ENCODE measurements around the gene LAMC2. TPM values are rescaled to one million over a fixed set of nuclear protein-coding genes. Genes with fewer than 3 reads are reported as not detected.

The LAMC2 gene
- total RNA-seq, 2 donors from 2014 or later = not detected

DNA sequence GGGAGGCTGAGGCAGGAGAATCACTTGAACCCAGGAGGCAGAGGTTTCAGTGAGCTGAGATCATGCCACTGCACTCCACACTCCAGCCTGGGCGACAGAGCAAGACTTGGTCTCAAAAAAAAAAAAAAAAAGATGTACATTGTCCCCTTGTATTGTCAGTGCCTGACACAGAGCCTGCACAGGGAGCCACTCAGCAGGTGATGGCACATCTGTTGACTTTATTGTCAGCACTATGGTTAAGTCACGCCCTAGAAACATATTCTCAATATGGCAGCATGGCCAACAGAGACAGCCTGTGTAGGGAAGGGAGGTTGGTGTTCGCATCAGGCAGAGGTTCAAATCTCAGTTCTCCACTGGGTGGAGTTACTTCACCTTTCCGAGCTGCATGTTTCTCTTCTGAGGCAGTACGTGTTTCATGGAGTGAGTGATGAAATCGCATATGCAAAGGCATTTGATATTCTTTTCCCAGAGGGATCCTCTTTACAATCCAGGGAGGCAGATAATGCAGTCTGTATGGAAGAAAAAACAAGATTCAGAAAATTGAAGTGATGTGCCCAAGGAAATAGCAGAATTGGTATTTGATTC, 20.6 kb downstream of the LAMC2 start:
- Mint-ChIP-seq H3K36me3 (ENCODE audit: low read depth) (no peaks in the 10 kb centered on the region), H3K27me3 (peaks cover 19% of the 10 kb centered on the region), H3K4me1 (no peaks in the 10 kb centered on the region), H3K4me3 (no peak overlapping the region), H3K27ac (no peak overlapping the region)
- no peaks in the 10 kb centered on the region for H3K9me3 ChIP-seq (ENCODE audit: control insufficient read depth, low read length, poor library complexity, severe bottlenecking)
- DNase-seq (no peak), ATAC-seq (no peak)

DNA sequence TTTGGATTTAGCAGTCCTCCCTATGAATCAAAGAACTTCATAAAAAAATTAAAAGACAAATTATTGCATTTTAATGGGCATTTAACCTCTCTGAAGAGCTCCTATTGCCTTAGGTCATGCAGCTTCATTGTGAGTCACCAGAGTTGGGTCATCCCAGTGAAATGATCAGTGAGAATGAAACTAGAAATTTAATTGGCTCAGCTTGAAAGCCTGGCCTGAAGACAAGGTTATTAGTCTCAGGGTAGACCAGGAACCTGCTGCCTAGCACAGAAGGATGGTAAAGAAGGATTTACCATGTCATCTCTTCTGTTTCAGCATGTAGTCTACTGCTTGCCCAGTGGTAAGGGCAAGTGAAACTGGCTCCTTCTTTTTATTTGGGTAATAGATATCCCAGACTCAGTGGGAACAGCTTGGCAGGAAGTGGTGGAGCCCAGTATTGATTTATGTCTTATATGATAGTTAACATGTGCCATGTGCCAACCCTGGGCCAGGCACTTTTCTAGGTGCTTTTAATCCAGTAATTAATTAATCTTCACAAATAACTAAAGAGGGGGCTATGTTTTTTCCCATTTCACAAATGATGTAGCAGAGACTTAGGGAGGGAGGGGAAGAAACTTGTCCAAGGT, 23.6 kb downstream of the LAMC2 start:
- no peak for ATAC-seq
- no peak overlapping the region for H3K4me3 Mint-ChIP-seq
- no peak overlapping the region for H3K27ac Mint-ChIP-seq

DNA sequence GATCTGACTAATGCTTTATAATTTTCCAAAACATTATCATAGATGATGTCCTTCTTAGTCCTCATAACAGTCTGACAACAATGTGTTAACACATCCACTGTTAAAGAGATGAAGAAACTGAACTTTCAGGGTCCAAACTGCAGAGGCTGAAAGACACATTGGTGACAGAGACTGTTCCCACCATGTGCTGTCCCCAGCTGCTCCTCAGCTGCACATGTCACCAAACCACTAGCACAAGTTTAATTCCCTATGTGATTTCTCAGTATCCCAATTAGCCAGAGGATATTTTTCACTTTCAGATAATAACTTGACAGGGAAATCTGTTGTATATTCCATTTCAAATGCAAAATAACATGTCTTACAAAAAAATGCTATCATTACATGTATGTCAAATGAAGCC, 24.6 kb downstream of the LAMC2 start:
- Mint-ChIP-seq H3K4me1 (no peaks in the 10 kb centered on the region), H3K4me3 (no peak overlapping the region), H3K27me3 (peaks cover 35% of the 10 kb centered on the region), H3K36me3 (ENCODE audit: low read depth) (no peaks in the 10 kb centered on the region), H3K27ac (no peak overlapping the region)
- no peak for DNase-seq
- H3K9me3 ChIP-seq (ENCODE audit: control insufficient read depth, low read length, poor library complexity, severe bottlenecking) = no peaks in the 10 kb centered on the region
- ATAC-seq = no peak

More for the DNA sequence above, 23.6 kb downstream of the LAMC2 start:
- peaks cover 40% of the 10 kb centered on the region for H3K27me3 Mint-ChIP-seq
- H3K4me1 Mint-ChIP-seq = no peaks in the 10 kb centered on the region
- DNase-seq = no peak
- no peaks in the 10 kb centered on the region for H3K9me3 ChIP-seq (ENCODE audit: control insufficient read depth, low read length, poor library complexity, severe bottlenecking)
- no peaks in the 10 kb centered on the region for H3K36me3 Mint-ChIP-seq (ENCODE audit: low read depth)

DNA sequence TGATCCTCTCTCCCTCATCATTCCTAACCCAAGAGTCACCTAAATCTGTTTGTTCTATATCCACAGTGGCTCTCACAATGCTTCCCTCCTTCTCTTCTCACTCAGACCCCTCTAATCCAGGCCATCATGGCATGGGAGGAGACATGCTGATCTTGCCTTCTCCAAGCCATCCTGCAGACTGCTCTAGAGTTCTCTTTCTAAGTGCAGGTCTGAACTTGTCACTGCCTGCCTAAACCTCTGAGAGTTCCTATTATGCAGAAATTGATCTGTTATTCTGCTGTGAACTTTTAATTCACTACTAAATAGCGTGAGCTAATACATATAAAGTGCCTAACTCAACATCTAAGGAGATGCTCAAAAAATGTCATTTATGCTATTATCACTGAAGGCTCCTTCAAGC, 26.8 kb downstream of the LAMC2 start:
- no peaks in the 10 kb centered on the region for H3K9me3 ChIP-seq (ENCODE audit: control insufficient read depth, low read length, poor library complexity, severe bottlenecking)
- no peak overlapping the region for H3K4me3 Mint-ChIP-seq
- peaks cover 41% of the 10 kb centered on the region for H3K27me3 Mint-ChIP-seq
- peaks cover 2% of the 10 kb centered on the region for H3K36me3 Mint-ChIP-seq (ENCODE audit: low read depth)
- DNase-seq (no peak), ATAC-seq (no peak)
- no peaks in the 10 kb centered on the region for H3K4me1 Mint-ChIP-seq
- no peak overlapping the region for H3K27ac Mint-ChIP-seq

DNA sequence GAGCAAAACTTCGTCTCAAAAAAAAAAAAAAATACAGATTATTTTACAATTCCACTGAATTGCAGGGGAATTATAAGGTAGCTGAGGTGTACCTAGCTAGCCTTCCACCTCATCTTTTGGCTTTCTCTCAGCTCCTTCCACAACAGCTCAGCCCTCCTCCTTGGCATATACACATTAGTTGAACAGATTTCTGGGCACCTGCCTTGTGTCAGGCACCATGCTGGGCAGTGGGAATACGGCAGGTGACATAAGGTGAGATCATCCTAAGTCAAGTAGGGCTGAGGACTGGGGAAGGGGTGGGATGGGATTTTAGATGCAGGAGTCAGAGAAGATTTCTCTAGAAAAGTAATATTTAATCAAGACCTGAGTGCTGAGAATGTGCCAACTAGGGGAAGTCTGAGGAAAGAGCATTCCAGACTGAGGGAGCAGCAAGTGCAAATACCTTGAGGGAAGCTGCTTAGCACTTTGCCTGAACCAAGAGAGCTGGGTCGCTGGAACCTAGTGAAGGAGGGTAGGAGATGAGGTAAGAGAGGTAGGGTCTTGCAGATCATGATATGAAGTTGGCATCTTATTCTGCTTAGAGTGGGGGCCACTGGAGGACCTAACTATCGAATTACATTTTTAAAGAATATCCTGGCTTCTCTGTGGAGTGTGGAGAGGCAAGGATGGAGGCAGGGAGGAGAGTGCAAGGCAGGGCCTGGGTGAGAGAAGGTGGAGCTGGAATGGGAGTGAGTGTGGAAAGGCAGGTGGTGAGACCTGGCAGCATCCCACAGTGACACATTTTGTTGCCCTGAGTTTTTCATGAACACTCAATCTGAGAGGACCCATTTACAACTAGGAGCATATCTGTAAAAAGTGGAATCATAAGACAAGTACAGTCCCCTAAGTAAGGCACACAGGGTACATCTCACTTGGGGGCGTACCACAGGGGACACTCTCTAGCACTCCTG, 28.2 kb downstream of the LAMC2 start:
- Mint-ChIP-seq H3K27me3 (peaks cover 41% of the 10 kb centered on the region), H3K4me1 (peaks cover 5% of the 10 kb centered on the region), H3K4me3 (no peak overlapping the region), H3K27ac (no peak overlapping the region), H3K36me3 (ENCODE audit: low read depth) (peaks cover 2% of the 10 kb centered on the region)
- H3K9me3 ChIP-seq (ENCODE audit: control insufficient read depth, low read length, poor library complexity, severe bottlenecking) = no peaks in the 10 kb centered on the region
- no peak for ATAC-seq
- no peak for DNase-seq

DNA sequence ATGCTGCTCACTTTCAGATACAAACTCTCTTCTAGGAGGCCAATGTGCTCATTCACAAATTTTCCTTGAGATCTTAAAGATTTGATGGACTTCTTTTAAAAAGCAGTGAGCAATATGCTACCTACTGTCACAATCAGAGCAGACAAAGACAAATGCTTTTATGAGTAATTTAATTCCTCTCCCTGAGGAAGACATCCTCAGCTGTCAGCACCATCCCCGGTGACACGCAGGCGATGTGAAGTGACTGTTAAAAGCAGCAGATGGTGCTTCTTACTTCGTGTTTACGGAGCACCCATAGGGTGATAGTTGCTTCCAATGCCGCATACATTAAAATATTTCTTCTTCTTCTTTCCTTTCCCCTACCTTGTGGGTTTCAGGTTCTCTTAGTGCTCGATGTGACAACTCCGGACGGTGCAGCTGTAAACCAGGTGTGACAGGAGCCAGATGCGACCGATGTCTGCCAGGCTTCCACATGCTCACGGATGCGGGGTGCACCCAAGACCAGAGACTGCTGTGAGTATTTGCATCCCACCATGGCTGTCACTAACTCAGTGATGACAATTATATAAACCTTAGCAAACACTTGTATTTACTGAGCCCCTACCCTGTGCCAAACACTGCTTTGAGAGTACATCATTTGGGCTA, 29.1 kb downstream of the LAMC2 start:
- ATAC-seq (no peak), DNase-seq (no peak)
- Mint-ChIP-seq H3K4me3 (no peak overlapping the region), H3K4me1 (peaks cover 12% of the 10 kb centered on the region), H3K36me3 (ENCODE audit: low read depth) (peaks cover 2% of the 10 kb centered on the region), H3K27ac (no peak overlapping the region), H3K27me3 (peaks cover 47% of the 10 kb centered on the region)
- no peaks in the 10 kb centered on the region for H3K9me3 ChIP-seq (ENCODE audit: control insufficient read depth, low read length, poor library complexity, severe bottlenecking)

DNA sequence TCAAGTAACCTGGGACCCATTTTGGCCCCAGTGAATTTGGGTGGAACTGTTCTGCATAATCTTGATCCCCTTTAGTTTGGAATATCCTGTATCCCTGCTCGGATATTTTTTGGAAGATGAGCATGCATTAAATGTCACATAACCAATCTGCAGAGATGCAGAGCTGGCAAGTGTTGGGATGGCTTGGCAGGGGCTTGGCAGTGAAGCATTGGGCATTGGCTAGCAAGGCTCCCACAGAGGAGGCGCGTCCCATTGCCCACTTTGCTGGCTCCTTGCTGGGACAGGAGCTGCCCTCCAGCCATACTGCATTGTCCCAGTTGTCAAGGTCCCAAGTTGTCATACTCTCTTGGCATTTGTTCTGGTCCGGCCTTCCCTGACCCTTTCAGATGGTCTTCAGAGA, 29.9 kb downstream of the LAMC2 start:
- peaks cover 12% of the 10 kb centered on the region for H3K4me1 Mint-ChIP-seq
- H3K4me3 Mint-ChIP-seq = no peak overlapping the region
- DNase-seq = no peak
- H3K36me3 Mint-ChIP-seq (ENCODE audit: low read depth) = peaks cover 2% of the 10 kb centered on the region
- H3K27ac Mint-ChIP-seq = no peak overlapping the region
- no peaks in the 10 kb centered on the region for H3K9me3 ChIP-seq (ENCODE audit: control insufficient read depth, low read length, poor library complexity, severe bottlenecking)
- H3K27me3 Mint-ChIP-seq = peaks cover 43% of the 10 kb centered on the region
- ATAC-seq = no peak

DNA sequence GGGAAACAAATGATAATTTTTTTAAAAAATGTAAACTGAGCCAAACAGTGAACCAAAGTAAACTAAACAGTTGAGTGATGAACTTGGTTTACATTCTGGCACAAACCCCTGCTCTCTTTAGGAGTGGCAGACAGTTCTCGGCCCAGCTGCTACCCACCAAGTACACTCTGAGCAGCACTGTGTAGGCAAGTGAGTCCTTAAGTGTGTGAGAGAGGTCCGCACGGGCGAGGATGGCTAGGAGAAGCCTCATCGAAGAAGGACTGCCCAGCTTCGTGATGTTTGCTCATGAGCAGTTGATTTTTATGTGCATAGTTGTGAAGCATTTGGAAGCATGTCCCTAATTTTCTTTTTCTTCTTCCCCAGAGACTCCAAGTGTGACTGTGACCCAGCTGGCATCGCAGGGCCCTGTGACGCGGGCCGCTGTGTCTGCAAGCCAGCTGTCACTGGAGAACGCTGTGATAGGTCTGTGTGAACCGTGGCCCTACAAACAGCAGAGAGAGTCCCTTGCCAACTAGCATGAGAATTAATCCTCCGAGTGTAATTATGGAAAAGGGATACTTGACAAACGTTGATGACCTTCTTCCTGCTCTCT, 32.1 kb downstream of the LAMC2 start:
- Mint-ChIP-seq H3K36me3 (ENCODE audit: low read depth) (peaks cover 2% of the 10 kb centered on the region), H3K27me3 (peaks cover 30% of the 10 kb centered on the region), H3K27ac (no peak overlapping the region), H3K4me1 (peaks cover 12% of the 10 kb centered on the region), H3K4me3 (no peak overlapping the region)
- DNase-seq (no peak), ATAC-seq (no peak)
- no peaks in the 10 kb centered on the region for H3K9me3 ChIP-seq (ENCODE audit: control insufficient read depth, low read length, poor library complexity, severe bottlenecking)

DNA sequence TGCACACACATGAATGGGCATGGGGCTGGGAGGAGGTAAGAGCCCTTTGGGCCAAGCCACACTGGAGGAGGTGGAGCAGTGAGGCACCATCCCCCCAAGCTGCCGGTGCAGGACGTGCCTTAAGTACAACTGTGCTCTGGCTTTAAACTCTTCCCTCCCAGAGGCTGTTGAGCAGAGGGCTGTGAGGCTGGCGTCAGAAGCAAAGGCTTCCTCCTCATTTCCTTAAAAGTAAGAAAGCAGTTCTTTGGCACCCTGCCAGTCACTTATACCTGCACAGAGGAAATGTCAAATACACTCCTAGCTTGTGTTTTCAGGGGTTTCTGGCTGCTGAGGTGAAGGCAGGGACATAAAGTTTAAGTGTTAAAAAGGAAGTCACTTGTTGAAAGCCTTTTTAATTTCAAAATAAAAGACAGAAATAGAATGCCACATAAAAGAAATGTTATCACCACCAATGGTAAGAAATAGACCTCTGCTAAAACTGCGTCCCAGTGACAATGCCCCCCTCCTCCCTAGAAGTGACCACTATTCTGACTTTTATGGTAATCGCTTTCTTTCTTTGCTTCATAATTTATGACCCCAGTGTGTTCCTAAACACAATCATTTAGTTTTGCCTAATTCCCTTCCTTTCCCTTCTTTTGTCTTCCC, 33.0 kb downstream of the LAMC2 start:
- Mint-ChIP-seq H3K4me1 (peaks cover 12% of the 10 kb centered on the region), H3K27ac (no peak overlapping the region), H3K27me3 (peaks cover 28% of the 10 kb centered on the region), H3K4me3 (peak overlapping the region; percentile 21), H3K36me3 (ENCODE audit: low read depth) (peaks cover 2% of the 10 kb centered on the region)
- peak; percentile 52 for ATAC-seq
- DNase-seq = no peak
- no peaks in the 10 kb centered on the region for H3K9me3 ChIP-seq (ENCODE audit: control insufficient read depth, low read length, poor library complexity, severe bottlenecking)

DNA sequence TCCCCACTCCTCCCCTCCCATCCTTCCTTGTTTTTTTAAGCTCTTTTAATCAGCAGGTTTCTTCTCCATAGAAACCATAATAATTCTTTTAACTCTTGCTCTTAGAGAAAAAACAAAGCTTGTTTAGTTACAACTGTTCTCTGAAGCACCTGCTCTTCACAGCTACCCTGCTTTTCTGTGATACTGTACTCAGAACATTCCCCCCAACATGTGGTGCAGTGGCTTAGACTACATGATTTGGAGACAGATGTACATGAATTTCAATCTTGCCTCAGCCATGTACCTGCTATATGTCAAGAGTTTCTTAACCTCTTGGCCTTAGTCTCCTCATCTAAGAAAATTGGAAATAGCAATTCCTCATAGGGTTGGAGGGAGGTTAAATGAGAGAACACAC, 33.5 kb downstream of the LAMC2 start:
- DNase-seq (no peak), ATAC-seq (no peak)
- Mint-ChIP-seq H3K27me3 (peaks cover 22% of the 10 kb centered on the region), H3K36me3 (ENCODE audit: low read depth) (peaks cover 2% of the 10 kb centered on the region), H3K4me1 (peaks cover 12% of the 10 kb centered on the region), H3K4me3 (peak overlapping the region; percentile 21), H3K27ac (no peak overlapping the region)
- H3K9me3 ChIP-seq (ENCODE audit: control insufficient read depth, low read length, poor library complexity, severe bottlenecking) = no peaks in the 10 kb centered on the region

DNA sequence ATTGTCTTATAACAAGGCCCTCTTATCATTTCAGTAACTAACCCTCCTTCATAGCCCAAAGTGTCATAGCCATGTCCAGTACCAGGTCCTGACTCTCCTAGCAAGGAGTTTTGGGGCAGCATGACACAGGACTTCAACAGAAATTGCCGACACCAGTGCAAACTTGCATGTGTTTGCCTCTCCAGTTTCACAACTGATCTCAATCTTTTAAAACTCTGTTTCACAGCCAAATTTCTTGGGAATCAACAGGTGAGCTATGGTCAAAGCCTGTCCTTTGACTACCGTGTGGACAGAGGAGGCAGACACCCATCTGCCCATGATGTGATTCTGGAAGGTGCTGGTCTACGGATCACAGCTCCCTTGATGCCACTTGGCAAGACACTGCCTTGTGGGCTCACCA, 36.8 kb downstream of the LAMC2 start:
- Mint-ChIP-seq H3K27me3 (peaks cover 20% of the 10 kb centered on the region), H3K27ac (no peak overlapping the region), H3K4me1 (peaks cover 16% of the 10 kb centered on the region), H3K4me3 (no peak overlapping the region), H3K36me3 (ENCODE audit: low read depth) (no peaks in the 10 kb centered on the region)
- DNase-seq (no peak), ATAC-seq (no peak)
- H3K9me3 ChIP-seq (ENCODE audit: control insufficient read depth, low read length, poor library complexity, severe bottlenecking) = no peaks in the 10 kb centered on the region

DNA sequence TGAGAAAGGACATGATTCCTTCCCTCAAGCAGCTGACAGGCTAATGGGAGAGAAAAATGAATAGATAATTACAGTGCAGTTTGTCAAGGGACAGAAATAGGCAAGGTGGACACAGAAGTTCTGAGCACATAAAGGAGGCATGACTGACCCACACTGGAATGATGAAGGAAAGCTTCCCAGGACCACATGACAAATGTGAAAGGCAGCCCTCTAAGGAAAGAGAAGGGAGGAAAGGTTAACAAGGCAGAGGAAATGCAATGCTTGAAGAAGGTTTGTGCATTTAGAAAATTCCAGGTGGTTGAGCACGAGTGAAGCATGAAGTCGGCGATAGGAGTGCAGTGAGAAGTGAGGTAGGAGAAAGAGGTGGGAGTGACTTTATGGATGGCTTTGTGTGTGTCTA, 37.4 kb downstream of the LAMC2 start:
- Mint-ChIP-seq H3K4me1 (peaks cover 15% of the 10 kb centered on the region), H3K4me3 (no peak overlapping the region), H3K27me3 (peaks cover 20% of the 10 kb centered on the region), H3K27ac (no peak overlapping the region), H3K36me3 (ENCODE audit: low read depth) (no peaks in the 10 kb centered on the region)
- ATAC-seq = no peak
- no peak for DNase-seq
- no peaks in the 10 kb centered on the region for H3K9me3 ChIP-seq (ENCODE audit: control insufficient read depth, low read length, poor library complexity, severe bottlenecking)

Data from T-helper 17 cell (primary cell).